K562 (cell line): ENCODE data around the gene KCTD4. TPM values are rescaled to one million over a fixed set of nuclear protein-coding genes. Genes with fewer than 3 reads are reported as not detected.

Experiments used
- ATAC-seq: fragments of 200-7000 bp; cut with Tn5 transposase; 3 replicates; pipeline ENCODE4 v1.9.1; 2020; ENCODE audit warnings: moderate library complexity
- BruUV-seq: library from RNA; stranded (reverse); fragments of 400-500 nt; replicated peaks from 2 replicates; lab custom pipeline; 2021; lab: Mats Ljungman, UMichigan
- CTCF ChIA-PET: fragments of 300-600 bp; formaldehyde crosslinking; extraction: SDS; loops from one replicate; lab custom pipeline; 2021; ENCODE audit warnings: low intra/inter-chr PET ratio; lab: Yijun Ruan, JAX
- POLR2A ChIA-PET: fragments of 300-600, 350-650 bp; sonication (Branson Sonifier 250); formaldehyde crosslinking; extraction: SDS; loops from one replicate; lab custom pipeline; 2021; ENCODE audit warnings: antibody characterized with exemption, inconsistent platforms; lab: Yijun Ruan, JAX
- DNase-seq, 4 experiments: peaks; one replicate each; pipeline versions ENCODE4 v3.0.0 to v3.0.0-alpha.2; 2011 to 2018; ENCODE audit warnings: low spot score in 3 of 4, mixed read lengths in 3 of 4; ENCODE audit errors: extremely low read depth in 1 of 4
- FAIRE-seq: peaks from 2 replicates; lab custom pipeline; 2011; peaks lifted over from hg19 to GRCh38; lab: Jason Lieb, UNC
- H2AFZ ChIP-seq: 2 replicates; pipeline ENCODE4 v1.6.0; 2011; ENCODE audit warnings: low read depth, low read length, control low read depth, inconsistent platforms
- H3K27ac ChIP-seq: fragments of 200-600 bp; 3 replicates; pipeline ENCODE4 v1.8.0; 2011; ENCODE audit warnings: low read depth, mild to moderate bottlenecking, control low read depth, inconsistent platforms, low read length, moderate library complexity, mixed read lengths; ENCODE audit errors: extremely low read depth
- H3K27me3 ChIP-seq, 2 experiments: fragments of 300-600 bp in 1 of 2; 2 replicates in 1 of 2; 3 replicates in 1 of 2; pipeline versions ENCODE4 v1.6.0 to v1.8.0; 2011; ENCODE audit warnings: inconsistent platforms in 2 of 2, low read length in 2 of 2, mild to moderate bottlenecking in 1 of 2, mixed read lengths in 1 of 2, moderate library complexity in 1 of 2; ENCODE audit not compliant: control insufficient read depth in 2 of 2, insufficient read depth in 2 of 2
- H3K36me3 ChIP-seq: fragments of 300-600 bp; 3 replicates; pipeline ENCODE4 v1.8.0; 2011; ENCODE audit warnings: mild to moderate bottlenecking, low read length, inconsistent platforms; ENCODE audit not compliant: control insufficient read depth, insufficient read depth
- H3K4me1 ChIP-seq, 2 experiments: fragments of 200-600 bp in 1 of 2; replicated peaks in 1 of 2; 2 replicates in 1 of 2; 3 replicates in 1 of 2; pipeline versions ENCODE4 v1.5.1 to v1.8.0; 2011; ENCODE audit warnings: inconsistent platforms in 2 of 2, low read length in 2 of 2, mild to moderate bottlenecking in 1 of 2, mixed read lengths in 1 of 2, moderate library complexity in 1 of 2; ENCODE audit not compliant: control insufficient read depth in 2 of 2, insufficient read depth in 2 of 2
- H3K4me2 ChIP-seq: 2 replicates; pipeline ENCODE4 v1.6.1; 2011; ENCODE audit warnings: low read length, control low read depth, inconsistent platforms, mixed read lengths; ENCODE audit not compliant: insufficient read depth
- H3K4me3 ChIP-seq: fragments of 200-600 bp; sonication (generic), shearing (Covaris generic); 2 replicates; pipeline ENCODE4 v1.5.1; 2016; ENCODE audit warnings: control low read depth, inconsistent platforms
- H3K79me2 ChIP-seq: fragments of 200-600 bp; 3 replicates; pipeline ENCODE4 v1.8.0; 2011; ENCODE audit warnings: low read length, inconsistent platforms; ENCODE audit not compliant: control insufficient read depth, insufficient read depth
- H3K9ac ChIP-seq, 2 experiments: 2 replicates each; pipeline versions ENCODE4 v1.6.0 to v1.6.1; 2011; ENCODE audit warnings: low read depth in 2 of 2, low read length in 2 of 2, control low read depth in 1 of 2, inconsistent platforms in 1 of 2, mild to moderate bottlenecking in 1 of 2, mixed read lengths in 1 of 2; ENCODE audit not compliant: insufficient read depth in 1 of 2
- H3K9me1 ChIP-seq: one replicate; pipeline ENCODE4 v1.6.0; 2011; ENCODE audit warnings: inconsistent platforms, mild to moderate bottlenecking, low read length, moderate library complexity; ENCODE audit not compliant: control insufficient read depth, insufficient read depth
- H3K9me3 ChIP-seq: replicated peaks from 2 replicates; pipeline ENCODE4 v1.5.1; 2011; ENCODE audit warnings: low read depth, low read length, inconsistent platforms; ENCODE audit not compliant: control insufficient read depth, insufficient read depth
- H4K20me1 ChIP-seq: replicated peaks from 2 replicates; pipeline ENCODE4 v1.6.1; 2011; ENCODE audit warnings: low read length, inconsistent platforms, mixed read lengths; ENCODE audit not compliant: control insufficient read depth, insufficient read depth
- HMBOX1 ChIP-seq: sonication (generic); IDR thresholded peaks from 2 replicates; pipeline ENCODE4 v1.6.1; 2016
- ILF3 ChIP-seq: fragments of 450-650 bp; IDR thresholded peaks from 2 replicates; pipeline ENCODE4 v1.6.1; 2018; ENCODE audit warnings: antibody characterized with exemption, mild to moderate bottlenecking, moderate library complexity, borderline replicate concordance
- SAFB ChIP-seq: fragments of 200-400 bp; formaldehyde crosslinking; IDR thresholded peaks from 2 replicates; pipeline ENCODE4 v1.6.1; 2017; ENCODE audit warnings: low read depth, low read length, borderline replicate concordance
- ZNF274 ChIP-seq: IDR thresholded peaks from 2 replicates; pipeline ENCODE4 v1.6.1; 2011; ENCODE audit warnings: low read depth, mild to moderate bottlenecking, low read length, moderate library complexity, borderline replicate concordance
- WGBS: fragments of 100-300 bp; shearing (Covaris generic); methylation state at CpG from one replicate; pipeline ENCODE4 v1.1.6; 2016; ENCODE audit warnings: low coverage, mixed read lengths; ENCODE audit not compliant: insufficient coverage; ENCODE audit errors: missing lambda C conversion rate; 5-methylcytosine and 5-hydroxymethylcytosine counted together
- in situ Hi-C: fragments of 300-500 bp; cut with MboI; formaldehyde crosslinking; loops from 4 replicates; pipeline ENCODE4 v1.15.0; 2018; ENCODE audit warnings: inconsistent platforms, mixed read lengths
- intact Hi-C: fragments of 100-400 bp; cut with micrococcal nuclease; formaldehyde crosslinking; loops from 2 replicates; pipeline ENCODE4 v1.14.2; 2022
- polyA plus RNA-seq, 8 experiments: library from polyadenylated mRNA; depleted of rRNA in 4 of 8; stranded (reverse) in 5 of 8; unstranded in 3 of 8; fragments of >200 nt; fragmentation: Nextera tagmentation in 2 of 8; fragmentation: Illumina TruSeq in 1 of 8; extraction: Ambion mirVana in 2 of 8; extraction: Trizol in 1 of 8; gene quantifications; 2 replicates each; pipeline versions ENCODE4 v1.2.1 to v1.2.3, GENCODE V29; 2011 to 2014; ENCODE audit warnings: inconsistent platforms in 1 of 8, missing spikeins in 1 of 8
- total RNA-seq, 7 experiments: library from RNA; depleted of rRNA in 6 of 7; stranded (reverse); fragments of >200 nt in 6 of 7; fragmentation: Illumina TruSeq in 2 of 7; extraction: Trizol in 2 of 7; gene quantifications; 2 replicates each; pipeline versions ENCODE4 v1.2.1 to v1.2.3, GENCODE V29; 2011 to 2021; ENCODE audit warnings: low replicate concordance in 1 of 7

The KCTD4 gene
- total and polyA plus RNA-seq, 9 of the 15 experiments (the other 6 are each of a cell fraction or from before 2014, with no cell fraction given): not detected

- Histone ChIP-seq H3K36me3 (no peaks in the 10 kb centered on the region), H2AFZ (no peak overlapping the region), H3K27ac (no peak overlapping the region), H3K4me1 (no peaks in the 10 kb centered on the region; a peak in 1 of 5 replicates), H3K4me3 (no peak overlapping the region), H4K20me1 (no peaks in the 10 kb centered on the region), H3K9me1 (no peaks in the 10 kb centered on the region), H3K9ac (no peak overlapping the region), H3K79me2 (peaks cover 5% of the 10 kb centered on the region; the same call in 1 of the 3 replicates), H3K9me3 (no peaks in the 10 kb centered on the region)
- FAIRE-seq (no peak), DNase-seq (no peak)
- ChIA-PET CTCF (no interaction called here), POLR2A (no interaction called here)
- 67% methylated on average over 1 of the region's 1 CpG for WGBS
- TF ChIP-seq HMBOX1: no peak
- TF ChIP-seq, all 486 proteins: peak for 0
- Histone ChIP-seq H3K27me3 (no peaks in the 10 kb centered on the region), H3K4me2 (no peak overlapping the region)
- intact Hi-C loops (no loop called here), in situ Hi-C loops (no loop called here)
- BruUV-seq: no TSS peak
- ATAC-seq: no peak
These were observed 17.8 kb upstream of the KCTD4 start for GRCh38 chr13:45218689-45219088.

- 83% methylated on average over 4 of the region's 4 CpGs for WGBS
- Histone ChIP-seq H4K20me1 (no peaks in the 10 kb centered on the region), H3K4me2 (no peak overlapping the region), H3K27me3 (no peaks in the 10 kb centered on the region), H3K9ac (no peak overlapping the region), H3K4me1 (no peaks in the 10 kb centered on the region; a peak in 1 of 5 replicates), H3K9me1 (no peaks in the 10 kb centered on the region), H3K27ac (no peak overlapping the region), H2AFZ (no peak overlapping the region), H3K9me3 (no peaks in the 10 kb centered on the region), H3K4me3 (no peak overlapping the region), H3K79me2 (peaks cover 5% of the 10 kb centered on the region; the same call in 1 of the 3 replicates), H3K36me3 (no peaks in the 10 kb centered on the region)
- POLR2A ChIA-PET: interaction anchor here (1.4 kb wide), 1 partner anchor 11 kb away, joined by 4 read pairs; no protein-coding TSS in a partner anchor
- CTCF ChIA-PET: no interaction called here
- intact Hi-C loops (no loop called here), in situ Hi-C loops (no loop called here)
- TF ChIP-seq ZNF274 (no peak), SAFB (no peak), ILF3 (no peak)
- FAIRE-seq (no peak), ATAC-seq (no peak), DNase-seq (no peak)
- no TSS peak for BruUV-seq
These were observed 15.3 kb upstream of the KCTD4 start for GRCh38 chr13:45216193-45216592.
